ENCODE measurements around the gene TIMM21. TPM values are rescaled to one million over a fixed set of nuclear protein-coding genes. Genes with fewer than 3 reads are reported as not detected.

Gene TIMM21
- 21.6 TPM for total RNA-seq
- long read RNA-seq, transcript TIMM21-201 (6 exons, 3,095 nt), result major isoform, 10 of 16 reads
- long read RNA-seq, partial matches to known transcripts, result 4 of 16 reads
- long read RNA-seq, other reads (novel, unspliced or antisense), result 2 of 16 reads

- intact Hi-C loops (cut with DNase I), result no loop called here
- Histone ChIP-seq H3K36me3 (peaks cover 11% of the 10 kb centered on the region), H3K9me3 (no peaks in the 10 kb centered on the region), H3K27ac (peak within 1 kb of the TSS; percentile 93), H3K4me3 (peak within 1 kb of the TSS; percentile 71), H3K27me3 (ENCODE audit: low read depth) (no peaks in the 10 kb centered on the region), H3K4me1 (peaks cover 24% of the 10 kb centered on the region)
- peak; percentile 97 for DNase-seq
- TF ChIP-seq CTCF (IDR thresholded peaks at IDR 0.05), result no peak
- peak; percentile 98 for ATAC-seq
These were observed at the start of gene TIMM21, which contains the start of gene FBXO15 for GRCh38 chr18:74147779-74148542. TSS of gene TIMM21 (plus strand) at chr18:74148523. CDS start at chr18:74148809, 286 bp downstream. TSS of gene FBXO15 (minus strand) at chr18:74147834. CDS start at chr18:74147785, 49 bp downstream.

- no peaks in the 10 kb centered on the region for H3K36me3 ChIP-seq
- no peaks in the 10 kb centered on the region for H3K27me3 ChIP-seq (ENCODE audit: low read depth)
- ATAC-seq (no peak), DNase-seq (no peak)
- intact Hi-C loops (cut with DNase I), result no loop called here
- no peak overlapping the region for H3K27ac ChIP-seq
- no peak overlapping the region for H3K4me3 ChIP-seq
- no peaks in the 10 kb centered on the region for H3K4me1 ChIP-seq
- H3K9me3 ChIP-seq, result peaks cover 14% of the 10 kb centered on the region
- no peak for TF ChIP-seq CTCF (IDR thresholded peaks at IDR 0.05)
These were observed 39.9 kb upstream of the TIMM21 start for GRCh38 chr18:74108460-74108859.

GRCh38 chr18:74110149-74110548 is 38.2 kb upstream of the TIMM21 start:
- H3K36me3 ChIP-seq, result no peaks in the 10 kb centered on the region
- no peaks in the 10 kb centered on the region for H3K4me1 ChIP-seq
- H3K27ac ChIP-seq, result no peak overlapping the region
- H3K4me3 ChIP-seq, result no peak overlapping the region
- TF ChIP-seq CTCF (IDR thresholded peaks at IDR 0.05), result no peak
- H3K9me3 ChIP-seq, result peaks cover 14% of the 10 kb centered on the region
- intact Hi-C loops (cut with DNase I), result no loop called here
- no peaks in the 10 kb centered on the region for H3K27me3 ChIP-seq (ENCODE audit: low read depth)
- DNase-seq (no peak), ATAC-seq (no peak)

GRCh38 chr18:74110976-74111375 is 37.3 kb upstream of the TIMM21 start:
- no peaks in the 10 kb centered on the region for H3K27me3 ChIP-seq (ENCODE audit: low read depth)
- intact Hi-C loops (cut with DNase I), result no loop called here
- no peaks in the 10 kb centered on the region for H3K4me1 ChIP-seq
- no peak for TF ChIP-seq CTCF (IDR thresholded peaks at IDR 0.05)
- DNase-seq (no peak), ATAC-seq (no peak)
- H3K27ac ChIP-seq, result no peak overlapping the region
- H3K9me3 ChIP-seq, result peaks cover 14% of the 10 kb centered on the region
- H3K4me3 ChIP-seq, result no peak overlapping the region
- H3K36me3 ChIP-seq, result no peaks in the 10 kb centered on the region

GRCh38 chr18:74113711-74114110 is 34.6 kb upstream of the TIMM21 start:
- H3K4me3 ChIP-seq, result no peak overlapping the region
- intact Hi-C loops (cut with DNase I), result no loop called here
- no peak for DNase-seq
- TF ChIP-seq CTCF (IDR thresholded peaks at IDR 0.05), result no peak
- H3K9me3 ChIP-seq, result peaks cover 14% of the 10 kb centered on the region
- ATAC-seq, result no peak
- no peaks in the 10 kb centered on the region for H3K27me3 ChIP-seq (ENCODE audit: low read depth)
- no peaks in the 10 kb centered on the region for H3K36me3 ChIP-seq
- H3K4me1 ChIP-seq, result no peaks in the 10 kb centered on the region
- H3K27ac ChIP-seq, result no peak overlapping the region
